HG03135 (cell line): ENCODE measurements around the gene TCF7L1.
"Not testable (repeated sequence)": the region's sequence is repeated elsewhere in the genome, so short reads cannot be mapped to it uniquely, and the experiment has no call there.

Experiments used
- ATAC-seq: cut with Tn5 transposase; IDR thresholded peaks from one replicate; pipeline ENCODE4 v1.9.1; 2021; ENCODE audit warnings: mild to moderate bottlenecking, moderate library complexity; ENCODE audit not compliant: unreplicated experiment

The TCF7L1 gene

GRCh38 chr2:85131116-85131515 lies 2.1 kb upstream of the TCF7L1 start:
- no peak for ATAC-seq

DNA sequence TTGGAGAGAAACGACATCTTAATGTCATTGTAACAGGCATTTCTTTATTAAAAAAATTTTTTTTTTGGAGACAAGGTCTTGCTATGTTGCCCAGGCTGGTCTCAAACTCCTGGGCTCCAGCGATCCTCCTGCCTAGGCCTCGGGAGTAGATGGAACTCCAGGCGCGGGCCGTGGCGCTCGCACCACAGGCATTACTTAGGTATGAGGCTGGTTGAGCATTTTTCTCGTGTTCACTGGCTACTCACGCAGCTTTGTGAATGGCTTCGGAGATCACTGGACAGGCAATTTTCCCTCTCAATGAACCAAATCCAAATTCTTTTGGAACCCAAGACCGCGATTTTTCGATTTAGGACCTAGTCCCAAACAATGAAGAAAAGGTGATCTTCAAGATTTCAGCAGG lies 795 bp upstream of the TCF7L1 start:
- ATAC-seq: no peak

- ATAC-seq: no peak
These were observed 611 bp downstream of the TCF7L1 start for GRCh38 chr2:85133751-85134254.

DNA sequence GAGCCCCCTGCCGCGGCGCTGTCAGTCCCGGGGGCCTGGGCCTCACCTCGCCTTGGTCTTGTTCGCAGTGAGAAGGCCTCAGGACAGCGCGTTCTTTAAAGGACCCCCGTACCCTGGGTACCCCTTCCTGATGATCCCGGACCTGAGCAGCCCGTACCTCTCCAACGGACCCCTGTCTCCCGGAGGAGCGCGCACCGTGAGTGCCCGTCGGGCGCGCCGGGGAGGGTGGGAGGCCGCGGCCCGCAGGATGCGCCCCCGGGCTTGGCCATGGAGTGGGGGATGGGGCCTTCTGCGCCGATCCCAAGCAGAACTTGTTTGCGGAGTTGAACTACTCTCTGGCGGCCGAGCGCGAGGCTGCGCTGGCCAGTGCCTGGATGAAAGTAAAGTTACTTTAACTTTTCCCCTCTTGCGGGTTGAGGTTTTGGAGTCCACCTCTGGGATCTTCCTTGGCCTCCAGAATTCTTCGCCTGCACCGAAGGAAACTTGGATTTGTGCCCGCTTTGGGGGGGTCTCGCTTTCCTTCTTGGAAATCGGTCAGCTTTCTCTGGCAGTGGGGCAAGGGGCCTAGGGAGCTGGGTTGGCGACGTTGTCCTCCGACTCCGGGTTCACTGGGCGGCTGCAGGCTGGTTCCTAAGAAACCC lies 1.2 kb downstream of the TCF7L1 start:
- ATAC-seq: no peak

DNA sequence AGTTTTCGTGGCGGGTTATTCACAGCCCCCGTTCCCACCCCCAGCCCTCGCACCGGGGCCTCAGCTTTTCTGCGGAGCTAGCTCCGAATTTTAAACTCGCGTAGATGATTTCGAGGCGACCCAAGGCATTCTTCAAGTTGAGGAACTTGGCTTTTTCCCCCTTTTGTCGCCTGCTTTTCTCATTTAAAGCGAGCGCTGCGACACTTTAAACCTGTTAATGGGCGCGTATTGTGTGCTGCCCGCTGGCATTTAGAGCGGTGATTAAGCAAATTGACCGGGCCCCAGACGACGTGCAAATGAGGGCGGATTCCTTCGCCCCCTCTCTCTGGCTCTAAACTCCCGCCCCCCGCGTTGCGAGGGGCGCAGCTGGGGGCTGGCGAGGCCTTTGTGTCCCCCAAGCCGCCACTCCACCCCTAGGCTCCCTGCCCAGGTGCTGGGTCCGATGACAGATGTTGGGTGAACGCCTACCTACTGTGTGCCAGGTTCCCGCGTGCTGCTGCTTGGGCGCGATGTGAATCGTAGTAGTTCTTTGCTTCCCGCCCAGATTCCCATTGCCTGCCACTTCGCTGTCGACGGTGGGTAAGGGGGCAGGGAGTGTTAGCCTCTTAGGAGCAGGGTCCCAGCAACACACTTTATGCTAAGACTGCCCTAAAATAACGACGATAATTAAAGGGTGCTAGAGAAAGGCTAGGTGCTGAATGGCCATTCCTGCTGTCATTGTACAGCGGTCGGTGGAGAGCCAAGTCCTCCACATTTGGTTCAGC lies 1.9 kb downstream of the TCF7L1 start:
- ATAC-seq: no peak

- ATAC-seq: no peak
These were observed 2.4 kb downstream of the TCF7L1 start for GRCh38 chr2:85135660-85135914.

- no peak for ATAC-seq
These were observed 4.0 kb downstream of the TCF7L1 start for GRCh38 chr2:85137156-85137555.

- ATAC-seq: no peak
These were observed 10.4 kb downstream of the TCF7L1 start for GRCh38 chr2:85143463-85144082.

DNA sequence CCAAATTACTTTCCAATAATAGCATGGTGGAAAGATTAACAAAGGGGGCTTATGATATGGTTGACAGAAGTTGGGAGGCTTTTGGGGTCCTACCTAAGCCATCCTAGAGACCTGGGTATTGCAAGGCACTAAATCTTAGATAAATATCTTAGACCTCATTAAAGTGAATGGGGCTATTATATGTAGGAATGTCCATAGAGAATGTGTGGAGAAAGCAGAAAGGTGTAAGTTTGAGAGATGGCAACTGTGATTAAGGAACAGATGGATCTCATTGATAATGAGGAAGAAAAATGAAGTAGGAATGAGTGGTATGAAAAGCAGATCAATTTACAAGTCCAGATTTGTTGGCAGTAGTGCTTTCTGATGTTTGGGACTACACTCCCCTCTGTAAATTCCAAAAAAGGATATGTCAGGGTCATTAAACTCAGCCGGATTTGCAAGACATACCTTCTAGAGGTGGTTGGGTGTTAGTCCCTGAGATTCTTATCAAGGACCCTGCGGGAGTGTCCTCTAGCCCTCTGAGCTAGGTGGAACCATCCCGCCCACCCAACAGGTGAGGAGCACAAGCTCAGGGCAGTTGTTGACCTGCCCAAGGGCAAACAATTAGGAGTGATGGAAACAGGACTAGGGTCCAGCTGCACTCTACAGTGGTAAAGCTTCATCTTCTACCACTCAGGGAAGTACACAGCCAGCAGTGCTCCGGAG lies 12.1 kb downstream of the TCF7L1 start:
- ATAC-seq: no peak

GRCh38 chr2:85148190-85148589 lies 15.0 kb downstream of the TCF7L1 start:
- ATAC-seq: no peak

- ATAC-seq: no peak
These were observed 17.8 kb downstream of the TCF7L1 start for GRCh38 chr2:85151026-85151425.

DNA sequence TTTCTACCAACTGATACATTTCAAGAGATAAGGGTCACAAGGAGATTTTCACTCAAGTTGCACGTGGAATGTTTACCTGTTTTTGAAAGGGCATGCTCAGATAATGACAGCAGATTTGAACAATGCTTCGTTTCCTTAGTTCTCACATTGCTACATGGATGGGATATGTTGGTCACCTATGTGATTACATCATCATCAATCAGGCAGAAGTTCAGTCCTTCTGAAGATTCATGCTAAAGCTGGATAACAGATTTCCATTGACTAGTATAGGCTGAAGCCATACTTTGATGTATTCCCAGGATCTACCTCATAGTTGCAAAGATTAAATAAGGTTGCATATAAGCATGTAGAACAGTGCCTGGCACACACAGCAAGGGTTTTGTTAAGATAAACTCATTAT lies 19.7 kb downstream of the TCF7L1 start:
- ATAC-seq: no peak

GRCh38 chr2:85154048-85154753 lies 21.0 kb downstream of the TCF7L1 start:
- no peak for ATAC-seq

DNA sequence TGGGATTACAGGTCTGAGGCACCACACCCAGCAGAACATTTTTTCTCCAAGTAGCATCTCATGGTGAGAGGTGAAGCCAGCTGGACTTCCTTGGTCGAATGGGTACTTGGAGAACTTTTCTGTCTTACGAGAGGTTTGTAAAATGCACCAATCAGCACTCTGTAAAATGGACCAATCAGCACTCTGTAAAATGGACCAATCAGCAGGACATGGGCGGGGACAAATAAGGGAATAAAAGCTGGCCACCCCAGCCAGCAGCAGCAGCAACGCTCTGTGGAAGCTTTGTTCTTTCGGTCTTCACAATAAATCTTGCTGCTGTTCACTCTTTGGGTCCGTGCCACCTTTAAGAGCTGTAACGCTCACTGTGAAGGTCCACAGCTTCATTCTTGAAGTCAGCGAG lies 21.9 kb downstream of the TCF7L1 start:
- ATAC-seq: not testable (repeated sequence)

- ATAC-seq: no peak
These were observed 23.0 kb downstream of the TCF7L1 start for GRCh38 chr2:85156153-85156552.

DNA sequence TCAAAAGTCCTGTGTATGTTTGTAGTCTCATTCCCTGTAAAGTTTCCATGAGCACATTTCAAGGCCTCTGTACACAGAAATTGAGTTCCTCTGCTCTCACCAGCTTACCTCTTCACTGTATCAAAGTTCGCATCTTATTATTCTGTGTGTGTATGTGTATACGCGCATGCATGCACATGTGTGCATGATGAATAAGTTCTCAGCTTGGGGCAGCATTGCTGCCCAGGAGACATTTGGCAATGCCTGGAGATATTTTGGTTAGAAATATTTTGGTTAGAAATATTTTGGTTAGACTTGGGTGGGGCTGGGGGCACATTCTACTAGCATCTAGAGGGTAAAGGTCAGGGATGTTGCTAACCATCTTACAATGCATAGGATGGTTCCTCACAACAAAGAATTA lies 23.4 kb downstream of the TCF7L1 start:
- ATAC-seq: no peak

DNA sequence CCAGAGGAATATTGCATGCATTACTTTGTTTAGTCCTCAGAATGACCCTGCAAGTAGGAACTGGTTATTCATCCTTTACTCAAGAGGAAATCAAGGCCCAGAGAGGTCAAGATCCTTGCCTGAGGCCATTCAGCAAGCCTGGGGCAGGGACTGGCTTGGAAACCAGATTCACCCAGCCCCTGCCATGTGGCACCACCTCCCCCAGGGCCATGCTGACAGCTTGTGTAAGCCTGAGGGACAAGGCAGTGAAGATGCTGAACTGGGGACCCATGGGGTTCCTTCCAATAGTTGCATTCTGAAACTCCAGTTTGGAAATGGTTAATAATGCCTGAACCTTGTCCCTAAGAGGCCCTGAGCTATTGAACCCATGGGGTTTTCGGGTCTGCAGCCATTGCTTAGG lies 24.2 kb downstream of the TCF7L1 start:
- no peak for ATAC-seq

DNA sequence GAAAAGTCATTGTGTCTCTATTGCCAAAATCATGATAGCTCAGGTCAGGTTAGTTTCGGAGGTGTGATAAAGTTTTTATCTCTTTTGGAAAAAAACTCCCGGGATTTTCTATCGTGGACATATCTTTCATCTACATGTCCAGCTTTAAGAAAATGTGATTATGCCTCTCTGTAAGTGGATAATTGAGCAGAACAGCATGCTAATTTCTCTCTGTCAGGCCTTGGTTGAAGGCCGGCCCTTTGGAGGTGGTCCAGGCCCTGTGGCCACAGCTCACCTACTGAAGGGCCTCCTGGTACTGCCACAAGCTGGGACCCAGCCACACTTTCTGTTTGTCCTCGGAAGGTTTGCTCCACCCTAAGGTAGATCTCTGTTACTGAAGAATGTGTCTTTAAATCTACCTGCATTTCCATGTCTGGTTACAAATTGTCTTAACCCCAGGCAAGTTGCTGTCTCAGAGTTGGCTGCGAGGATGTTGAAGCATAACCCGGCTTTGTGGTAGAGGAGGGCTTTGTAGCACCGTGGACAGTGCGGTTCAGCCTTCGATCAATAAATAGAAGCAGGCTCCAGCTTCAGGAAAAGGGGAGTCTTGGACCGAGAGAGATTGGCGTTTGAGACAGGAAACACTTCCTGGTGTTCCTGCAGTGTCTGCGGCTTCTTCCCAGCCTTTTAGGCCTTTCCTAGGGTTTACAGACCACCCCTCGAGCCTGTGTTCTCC lies 25.5 kb downstream of the TCF7L1 start:
- no peak for ATAC-seq

- no peak for ATAC-seq
These were observed 26.4 kb downstream of the TCF7L1 start for GRCh38 chr2:85159589-85159988.
